Inflammatory macrophage (primary cell): Measurements from ENCODE around the gene HIPK2.
"Not testable (repeated sequence)": the region's sequence is repeated elsewhere in the genome, so short reads cannot be mapped to it uniquely, and the experiment has no call there.

ENCODE experiments used
- DNase-seq, 2 donors: peaks; one replicate each; pipeline ENCODE4 v3.0.0-alpha.2; 2020 to 2022

HIPK2 gene

DNA sequence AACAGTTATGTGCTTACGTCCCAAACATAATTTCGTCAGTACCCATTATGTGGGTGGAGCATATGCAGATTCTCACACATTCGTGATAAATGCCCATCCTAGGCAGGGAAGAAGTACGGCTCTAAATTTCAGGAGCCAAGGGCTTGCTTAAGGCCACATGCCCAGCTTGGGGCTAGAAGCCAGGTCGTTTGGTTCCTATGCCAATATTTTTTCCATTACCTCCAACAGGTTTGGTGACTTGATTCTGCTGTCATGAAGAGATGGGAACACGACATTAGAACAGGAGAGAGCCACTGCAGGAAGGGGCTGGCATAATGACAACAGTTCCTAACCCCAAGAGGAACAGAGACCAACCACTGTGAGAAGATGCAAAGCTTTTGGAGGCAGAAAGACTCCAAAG, 85.1 kb downstream of the HIPK2 start:
- DNase-seq = no peak

DNA sequence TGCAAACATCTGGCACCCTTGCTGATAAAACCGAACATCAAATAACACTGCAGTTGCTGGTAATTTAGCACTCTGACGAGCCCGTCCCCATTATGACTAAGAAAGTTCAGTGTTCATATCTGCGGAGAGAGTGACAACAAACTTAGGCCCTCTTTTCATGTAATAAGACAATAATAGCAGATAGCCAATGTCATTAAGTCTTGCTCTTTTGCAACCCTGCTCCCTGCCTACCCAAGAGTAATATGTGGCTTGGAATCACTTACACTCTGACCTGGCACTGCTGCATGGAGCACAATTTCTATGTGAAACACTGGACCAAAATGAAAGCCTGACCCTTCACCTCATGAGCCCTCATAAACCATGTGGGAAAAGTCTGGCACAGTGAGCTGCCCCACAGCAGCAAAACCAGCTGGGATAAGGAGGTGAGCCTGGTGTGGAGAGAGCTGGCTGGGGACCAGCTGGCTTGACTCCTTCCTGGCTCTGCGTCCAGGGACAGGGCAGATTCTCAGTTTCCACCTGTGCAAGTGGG, 86.5 kb downstream of the HIPK2 start:
- no peak for DNase-seq

DNA sequence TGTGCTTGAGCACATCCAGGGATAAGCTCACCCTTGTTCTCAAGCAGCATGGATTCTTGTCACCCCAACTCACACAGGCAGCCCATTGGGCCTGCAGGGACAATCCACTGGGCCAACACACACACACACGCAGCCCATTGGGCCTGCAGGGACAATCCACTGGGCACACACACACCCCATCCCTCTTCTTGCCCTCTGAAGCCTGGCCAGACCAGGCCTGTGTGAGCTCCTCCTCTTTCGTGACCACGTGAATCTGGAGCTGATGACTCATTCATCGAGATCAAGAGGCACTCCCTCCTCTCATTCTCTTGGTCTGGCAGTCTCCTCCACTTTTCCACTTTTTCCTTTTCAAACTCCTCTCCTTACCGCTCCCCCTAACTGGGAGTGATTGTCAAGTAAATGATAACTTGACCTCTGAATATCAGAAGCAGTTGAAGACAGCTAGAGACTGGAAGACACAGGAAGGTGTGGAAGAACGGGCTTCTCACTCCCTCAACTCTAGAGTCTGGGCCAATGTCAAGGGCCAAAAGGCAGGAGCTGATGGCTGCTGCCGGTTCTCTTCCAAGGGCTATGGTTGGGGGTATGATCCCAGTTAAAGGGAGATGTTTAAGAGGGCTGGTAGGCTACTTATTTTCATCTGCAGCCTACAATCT, 89.7 kb downstream of the HIPK2 start:
- DNase-seq = no peak

DNA sequence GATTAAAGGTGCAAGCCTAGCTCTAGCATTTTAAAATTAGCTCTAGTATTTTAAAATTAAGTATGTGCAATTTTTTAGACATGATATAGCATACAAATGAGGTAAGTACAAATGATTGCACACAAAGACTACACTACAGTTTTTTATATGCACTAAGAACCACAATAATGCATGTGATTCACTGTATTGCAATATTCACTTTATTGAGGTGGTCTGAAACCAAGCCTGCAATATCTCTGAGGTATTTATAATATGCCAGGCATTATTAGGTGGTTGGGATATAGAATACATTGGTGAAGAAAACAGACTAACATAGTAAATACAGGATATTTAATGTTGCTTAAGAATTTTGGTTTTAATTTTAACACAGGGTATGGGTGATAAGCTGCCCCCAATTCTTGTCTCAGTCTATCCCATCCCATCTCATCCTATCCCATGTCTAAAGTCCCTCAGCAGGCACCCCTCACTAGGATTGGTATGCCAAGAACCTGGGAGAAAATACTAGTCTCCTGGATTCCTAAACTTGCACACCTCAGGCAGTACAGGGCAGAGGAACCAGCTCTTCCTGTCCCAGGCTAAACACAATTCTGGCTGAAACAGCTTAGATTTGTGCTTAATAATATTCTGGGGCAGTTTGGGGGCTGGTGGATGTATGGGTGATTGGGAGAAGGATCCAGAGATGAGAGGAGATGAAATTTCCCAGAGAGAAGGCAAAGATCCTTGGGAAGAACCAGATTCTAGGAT, 90.4 kb downstream of the HIPK2 start:
- no peak for DNase-seq

DNA sequence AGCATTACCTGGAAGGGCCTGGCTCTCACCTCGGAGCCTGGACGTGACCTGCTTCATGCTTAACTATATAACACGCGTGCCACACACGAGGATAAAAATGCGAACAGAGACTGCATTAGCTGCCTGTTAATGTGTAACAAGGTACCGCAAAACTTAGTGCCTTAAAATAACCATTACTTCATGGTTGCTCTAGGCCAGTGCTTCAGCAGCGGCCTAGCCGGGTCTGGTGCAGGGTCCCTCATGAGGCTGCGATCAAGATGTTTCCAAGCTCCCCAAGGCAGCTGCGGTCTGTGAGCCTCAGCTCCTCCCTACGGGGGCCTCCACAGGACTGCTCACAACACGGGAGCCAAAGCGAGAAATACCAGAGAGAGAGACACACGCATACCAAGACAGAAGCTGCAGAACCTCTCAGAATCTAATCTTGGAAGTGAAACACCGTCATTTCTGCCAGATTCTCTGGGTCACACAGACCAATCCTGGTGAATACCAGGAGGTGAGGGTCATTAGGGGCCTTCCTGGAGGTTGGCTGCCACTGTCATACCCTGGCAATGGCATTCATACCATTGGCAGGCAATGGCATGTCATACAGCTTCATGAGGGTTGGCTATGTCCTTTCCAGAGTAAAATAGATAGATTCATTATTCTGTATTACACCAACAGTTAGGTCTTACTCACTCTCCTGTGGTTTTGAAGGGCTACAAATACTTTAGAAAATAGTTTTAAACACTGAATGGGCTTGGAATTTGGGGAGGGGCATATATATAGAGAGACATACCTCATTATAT, 94.5 kb downstream of the HIPK2 start:
- DNase-seq = no peak

DNA sequence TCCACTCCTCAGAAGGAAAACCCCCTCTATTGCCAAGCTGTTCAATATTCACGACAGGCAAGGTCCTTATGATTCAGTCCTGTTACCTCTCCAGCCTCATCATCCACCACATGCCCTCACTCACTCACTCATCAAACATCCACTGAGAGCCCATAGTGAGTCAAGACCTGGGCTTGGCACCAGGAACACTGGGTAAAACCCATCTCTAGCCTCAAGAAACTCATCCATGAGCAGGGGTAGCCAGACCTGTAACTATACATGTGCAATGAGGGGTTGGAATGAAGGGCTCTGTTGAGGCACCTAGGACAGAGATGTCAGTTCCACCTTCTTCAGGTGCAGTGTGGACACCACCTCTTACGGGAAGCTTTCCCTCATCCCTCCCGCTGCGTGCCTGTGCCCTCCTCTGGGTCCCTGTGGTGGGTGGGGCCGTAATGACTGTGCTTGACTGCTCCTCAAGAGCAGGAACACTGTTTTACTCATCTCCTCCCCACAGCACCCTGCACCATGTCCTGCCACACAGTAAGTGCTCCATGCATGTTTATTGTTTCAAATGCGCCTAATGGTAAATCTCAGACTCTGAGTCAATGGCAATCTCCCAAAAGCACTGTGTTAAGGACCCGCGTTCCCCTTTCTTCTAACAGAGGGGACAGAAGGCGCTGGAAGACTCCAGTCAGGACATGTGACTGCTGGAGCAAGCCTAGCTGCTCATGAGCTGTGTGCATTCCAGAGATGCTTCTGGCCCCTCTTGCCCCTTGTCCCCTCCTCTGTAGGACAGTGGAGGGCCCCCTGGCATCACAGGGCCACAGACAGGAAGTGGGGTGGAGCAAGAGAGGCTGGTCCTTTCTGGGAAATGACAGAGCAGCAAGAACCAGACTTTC, 95.4 kb downstream of the HIPK2 start:
- DNase-seq = peak; percentile 13 to 28

DNA sequence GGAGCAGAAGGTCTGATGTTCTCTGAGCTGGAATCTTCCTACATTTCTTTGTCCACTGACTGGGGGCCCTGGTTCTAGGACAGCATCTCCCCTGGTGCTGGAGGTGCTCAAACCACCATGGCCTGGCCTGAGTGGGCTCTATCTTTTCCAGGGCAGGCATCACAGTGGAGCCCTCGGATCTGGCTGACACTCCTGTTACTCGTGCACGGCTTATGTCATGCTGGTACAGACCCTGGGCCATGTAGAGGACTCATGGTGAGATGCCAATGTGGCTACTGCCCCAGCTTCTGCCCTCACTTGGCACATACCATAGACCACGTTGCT, 96.0 kb downstream of the HIPK2 start:
- no peak for DNase-seq

DNA sequence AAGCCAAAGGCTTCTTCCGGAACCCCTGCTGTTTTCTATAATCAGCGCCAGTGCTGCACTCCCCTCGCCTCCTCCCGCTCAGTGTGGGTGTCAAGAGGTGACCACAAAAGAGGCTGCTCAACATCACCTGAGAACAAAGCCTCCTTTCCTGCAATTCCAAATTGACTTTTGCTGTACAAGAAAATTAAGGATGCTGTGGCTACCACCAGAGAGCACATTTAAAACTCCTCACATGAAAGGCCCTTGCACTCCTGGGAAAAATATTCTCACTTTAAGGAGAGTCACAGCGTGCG, 96.4 kb downstream of the HIPK2 start:
- DNase-seq = no peak

DNA sequence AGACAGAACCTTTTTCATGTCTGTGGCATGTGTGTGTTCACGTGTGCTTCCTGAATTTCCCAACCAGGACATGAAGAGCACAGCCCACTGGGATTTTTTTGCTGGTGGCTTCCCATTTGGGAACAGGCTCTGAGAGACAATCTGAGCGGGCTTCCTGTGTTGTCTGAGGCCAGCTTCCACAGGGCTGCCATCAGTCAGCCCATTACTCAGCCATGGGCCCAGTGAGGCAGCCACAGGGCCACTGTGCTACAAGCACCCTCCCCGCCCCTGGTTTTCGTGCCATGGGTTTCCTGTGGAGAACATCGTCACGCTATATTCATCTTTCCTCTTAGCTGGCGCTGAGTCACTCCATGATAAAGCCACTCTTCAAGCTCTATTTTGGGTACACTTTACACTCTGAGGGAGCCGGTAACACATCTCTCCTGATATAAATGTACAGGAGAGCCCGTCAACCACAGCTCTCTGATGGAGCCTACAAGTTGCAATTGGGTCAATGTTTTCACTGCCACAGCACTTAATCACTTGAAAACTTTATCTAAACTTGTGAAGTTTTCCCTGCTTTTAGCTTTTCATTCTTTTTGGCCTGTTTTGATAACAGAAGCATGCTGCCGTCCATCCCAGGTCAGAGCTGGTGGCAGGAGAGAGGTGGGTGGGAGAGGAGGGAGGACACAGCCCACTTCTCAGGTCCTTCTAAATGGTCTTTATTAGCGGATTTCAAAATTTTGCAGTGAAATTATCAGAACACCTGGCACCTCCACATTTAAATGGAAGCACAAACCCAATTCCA, 96.9 kb downstream of the HIPK2 start:
- DNase-seq = peak; percentile 70 to 90

DNA sequence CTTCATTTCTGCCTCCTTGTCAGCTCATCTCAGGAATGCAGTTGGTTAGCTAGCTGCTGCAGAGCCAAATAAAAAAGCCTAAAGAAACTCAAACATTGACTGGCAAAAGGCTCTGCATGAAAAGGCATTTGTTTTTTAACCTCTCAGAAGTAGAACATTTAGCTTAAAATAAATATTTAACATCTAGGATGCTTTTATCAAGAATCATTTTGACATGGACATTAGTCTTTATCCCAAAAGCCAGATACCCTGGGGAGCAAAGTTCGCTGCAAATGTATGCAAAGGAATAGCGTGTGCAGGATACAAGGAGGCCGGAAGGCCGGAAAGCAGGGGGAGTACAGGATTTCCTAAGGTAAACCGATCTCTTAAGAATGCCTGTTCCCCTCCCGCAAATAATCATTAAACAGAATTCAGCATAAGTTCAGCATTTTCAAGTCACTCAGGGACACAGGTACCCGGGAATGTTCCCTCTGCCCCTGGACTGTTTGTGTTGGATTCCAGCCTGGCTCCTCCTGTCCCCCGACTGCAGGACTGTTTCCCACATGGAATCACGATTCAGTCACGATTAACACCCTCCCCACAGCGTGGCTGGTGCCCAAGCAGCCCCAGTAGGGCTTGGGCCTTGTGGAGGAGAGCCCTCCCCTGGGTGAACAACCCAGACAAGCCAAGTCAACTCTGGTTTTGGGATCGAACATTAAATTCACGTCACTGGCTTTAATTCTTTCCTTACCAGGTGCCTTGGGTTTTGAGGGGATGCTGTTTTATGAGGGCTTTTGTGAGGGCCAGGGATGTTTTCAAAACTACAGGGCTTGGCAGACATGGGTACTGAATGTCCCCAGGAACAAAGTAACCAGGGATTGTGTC, 97.8 kb downstream of the HIPK2 start:
- no peak for DNase-seq

DNA sequence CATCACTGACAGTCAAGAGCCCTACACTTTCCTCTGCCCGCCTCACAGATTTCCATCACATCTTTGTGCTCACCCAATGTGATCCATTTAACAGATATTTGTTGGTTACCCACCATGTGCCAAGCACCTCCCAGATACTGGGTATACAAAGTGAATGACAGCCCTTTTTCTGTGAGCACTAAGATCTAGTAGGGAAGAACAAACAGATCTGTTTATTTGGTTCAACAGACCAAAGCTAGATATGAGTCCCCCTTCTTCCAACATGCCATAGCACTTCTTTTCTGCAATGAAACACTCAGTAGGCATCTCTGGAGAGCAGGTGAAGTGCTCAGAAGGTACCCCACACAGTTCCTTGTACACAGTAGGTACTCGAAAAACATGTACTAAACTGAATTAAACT, 101.4 kb downstream of the HIPK2 start:
- DNase-seq = no peak

DNA sequence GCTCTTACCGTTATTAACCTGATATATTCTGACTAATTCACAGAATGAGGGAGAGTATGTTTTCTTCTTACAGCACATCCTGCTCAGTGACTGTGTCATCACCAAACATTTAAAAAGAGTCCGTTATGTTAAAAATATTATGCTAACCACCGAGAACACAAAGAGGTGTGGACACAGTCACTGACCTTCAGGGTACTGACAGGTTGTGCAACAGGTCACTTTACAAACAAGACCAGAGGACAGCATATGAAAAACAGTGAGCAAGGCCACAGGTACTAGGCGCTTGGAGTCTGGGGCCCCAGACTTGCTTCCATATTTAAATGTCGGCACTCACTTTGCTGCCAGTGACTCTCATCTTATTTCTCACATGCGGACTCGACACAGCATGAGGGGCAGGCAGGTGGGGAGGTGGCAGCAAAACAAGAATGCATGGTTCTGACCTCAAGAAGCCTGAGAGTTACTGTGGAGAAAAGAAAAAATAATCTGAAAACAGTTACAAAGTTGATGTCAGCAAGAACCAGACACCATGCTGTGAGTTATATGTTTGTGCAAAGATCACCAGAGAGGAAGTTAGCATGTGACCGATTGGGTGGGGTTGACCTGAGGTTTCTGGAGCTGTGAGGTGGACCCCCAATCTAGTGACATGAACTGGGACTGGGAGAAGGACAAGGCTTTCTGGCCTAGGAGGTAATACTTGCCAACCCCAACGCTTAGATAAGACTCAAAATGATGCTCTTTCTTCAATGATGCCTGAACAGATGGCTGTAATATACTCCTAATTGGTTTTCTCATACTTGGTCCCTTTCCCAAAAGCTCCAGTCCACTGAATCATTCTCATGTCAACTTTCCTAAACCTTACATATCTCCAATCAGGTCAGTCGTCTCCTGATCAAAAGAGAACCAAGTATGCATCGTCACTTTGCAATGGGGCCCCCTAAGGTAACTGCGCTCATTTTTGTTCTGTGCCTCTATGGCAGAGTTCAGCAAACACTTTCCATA, 102.4 kb downstream of the HIPK2 start:
- DNase-seq = peak; percentile 29 to 46

DNA sequence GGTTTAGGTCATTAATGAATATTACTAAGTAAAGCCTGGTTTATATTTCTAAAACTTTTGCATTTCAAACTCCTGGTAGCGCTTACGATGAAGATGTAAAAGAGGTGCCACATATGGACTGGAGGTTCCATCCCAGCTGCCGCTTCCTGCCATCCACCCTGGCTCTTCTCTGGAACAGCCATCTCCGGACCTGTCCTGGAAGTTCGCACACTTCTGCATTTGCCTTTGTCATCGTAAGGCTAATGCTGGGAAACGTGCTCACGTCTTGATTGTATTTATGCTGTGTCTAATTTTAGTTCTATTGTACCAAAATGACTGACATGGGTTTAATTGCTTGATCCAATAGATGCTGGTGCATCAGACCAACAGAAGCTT, 103.1 kb downstream of the HIPK2 start:
- no peak for DNase-seq

DNA sequence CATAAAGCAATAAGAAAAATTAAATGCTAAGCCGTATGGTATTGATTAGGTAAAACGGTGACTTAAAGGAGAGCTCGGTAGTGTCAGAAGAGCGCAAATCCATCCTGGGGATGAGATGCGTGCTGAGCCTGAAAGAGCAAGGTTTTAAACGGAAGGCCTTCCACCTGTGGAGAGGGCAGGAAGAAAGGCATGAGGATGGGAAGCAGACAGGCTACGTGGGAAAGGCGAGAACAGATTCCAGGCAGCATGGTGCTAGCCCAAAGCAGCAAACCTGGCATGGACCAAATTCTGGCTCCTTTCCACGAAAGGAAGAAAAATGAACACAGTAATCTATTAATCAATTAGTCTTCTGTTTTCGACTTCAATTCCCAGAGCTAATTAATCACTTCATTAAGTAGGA, 103.5 kb downstream of the HIPK2 start:
- no peak for DNase-seq

DNA sequence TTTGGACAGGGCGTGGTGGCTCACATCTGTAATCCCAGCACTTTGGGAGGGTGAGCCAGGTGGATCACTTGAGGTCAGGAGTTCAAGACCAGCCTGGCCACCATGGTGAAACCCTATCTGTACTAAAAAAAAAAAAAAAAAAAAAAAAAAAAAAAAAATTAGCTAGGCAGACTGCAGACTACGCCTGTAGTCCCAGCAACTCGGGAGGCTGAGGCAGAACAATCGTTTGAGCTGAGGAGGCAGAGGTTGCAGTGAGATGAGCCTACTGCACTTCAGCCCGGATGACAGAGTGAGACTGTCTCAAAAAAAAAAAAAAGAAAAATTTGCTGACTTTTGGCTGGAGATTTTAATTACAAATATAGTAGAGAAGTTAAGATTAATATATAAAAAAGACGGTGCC, 104.0 kb downstream of the HIPK2 start:
- no peak for DNase-seq

DNA sequence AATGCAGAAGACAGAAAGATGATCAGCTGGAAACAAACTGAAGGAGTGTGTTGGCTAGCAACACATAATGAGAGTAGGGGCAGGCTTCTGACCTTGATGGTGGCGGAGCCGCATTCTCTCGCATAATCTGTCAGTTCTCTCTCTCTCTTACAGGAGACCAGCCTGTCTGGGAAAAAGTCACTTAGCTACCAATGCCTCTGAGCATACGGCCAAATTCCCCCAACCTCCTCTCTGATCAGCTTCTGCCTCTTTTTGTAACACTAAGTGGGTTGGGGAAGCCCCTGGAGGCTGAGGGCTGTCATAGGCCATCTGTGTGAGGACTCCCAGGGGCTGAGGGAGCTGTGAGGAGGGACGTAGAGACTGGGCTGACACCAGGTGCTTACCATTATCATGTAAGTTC, 104.6 kb downstream of the HIPK2 start:
- DNase-seq = no peak

DNA sequence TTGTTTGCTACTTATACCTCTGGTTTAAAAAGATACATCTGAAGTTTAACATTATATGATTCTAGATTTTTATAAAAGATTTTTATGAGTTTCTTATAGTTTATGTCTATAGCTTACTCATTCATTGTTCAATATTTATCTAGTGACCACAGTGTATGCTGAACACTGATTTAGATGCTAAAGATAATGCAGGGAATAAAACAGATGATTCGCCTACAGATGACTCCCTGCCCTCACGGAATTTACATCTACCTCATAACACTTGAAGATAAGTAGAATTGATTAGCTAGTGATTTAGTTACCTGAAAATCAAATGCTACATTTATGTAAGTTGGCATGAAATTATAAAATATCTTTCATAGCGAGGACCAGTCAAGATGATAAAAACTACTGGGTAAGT, 105.8 kb downstream of the HIPK2 start:
- DNase-seq = no peak

DNA sequence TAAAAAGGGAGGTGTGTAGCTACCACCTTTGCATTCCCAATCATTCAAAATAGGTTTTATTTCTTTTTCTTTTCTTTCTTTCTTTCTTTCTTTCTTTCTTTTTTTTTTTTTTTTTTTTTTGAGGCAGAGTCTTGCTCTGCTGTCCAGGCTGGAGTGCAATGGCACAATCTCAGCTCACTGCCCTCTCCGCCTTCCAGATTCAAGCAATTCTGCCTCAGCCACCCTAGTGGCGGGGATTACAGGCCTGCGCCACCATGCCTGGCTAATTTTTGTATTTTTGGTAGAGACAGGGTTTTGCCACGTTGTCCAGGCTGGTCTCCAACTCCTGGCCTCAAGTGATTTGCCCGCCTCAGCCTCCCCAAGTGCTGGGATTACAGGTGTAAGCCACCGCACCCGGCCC, 107.1 kb downstream of the HIPK2 start:
- not testable (repeated sequence) for DNase-seq
